PC-3 (cell line): Measurements from ENCODE around the gene BLTP2.

Experiments
- EZH2phosphoT487 ChIP-seq: fragments of 300-600 bp; sonication (generic); IDR thresholded peaks from 2 replicates; pipeline ENCODE4 v1.6.1; 2018; ENCODE audit warnings: mild to moderate bottlenecking, antibody characterized with exemption, low read length, borderline replicate concordance
- TF ChIP-seq, protein P1 (sequence below): fragments of 300-600 bp; sonication (generic); conservative IDR thresholded peaks from 2 replicates; pipeline ENCODE4 v1.5.1; 2017; ENCODE audit warnings: antibody characterized with exemption, low read depth, mild to moderate bottlenecking, low read length

DNA sequence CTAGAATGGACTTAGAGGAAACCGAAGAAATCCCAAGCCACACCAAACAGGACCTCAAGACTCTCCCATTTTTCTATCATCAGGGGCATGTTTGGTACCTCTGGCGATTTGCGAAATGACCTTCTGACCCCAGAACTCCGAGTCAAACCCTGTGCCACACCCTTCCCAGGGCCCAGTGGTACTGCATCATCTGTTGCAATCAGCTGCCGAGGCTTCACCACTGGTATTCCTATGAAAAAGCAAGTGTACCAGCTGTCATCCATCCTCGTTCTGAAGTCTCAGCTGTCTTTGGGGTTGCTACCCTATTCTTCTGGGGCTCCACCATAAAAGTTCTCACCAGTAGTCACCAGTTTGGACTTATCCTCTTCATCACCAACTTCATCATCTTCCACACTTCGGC lies 28.7 kb downstream of the BLTP2 start:
- no peak for TF ChIP-seq EZH2phosphoT487
- TF ChIP-seq, protein P1, sequence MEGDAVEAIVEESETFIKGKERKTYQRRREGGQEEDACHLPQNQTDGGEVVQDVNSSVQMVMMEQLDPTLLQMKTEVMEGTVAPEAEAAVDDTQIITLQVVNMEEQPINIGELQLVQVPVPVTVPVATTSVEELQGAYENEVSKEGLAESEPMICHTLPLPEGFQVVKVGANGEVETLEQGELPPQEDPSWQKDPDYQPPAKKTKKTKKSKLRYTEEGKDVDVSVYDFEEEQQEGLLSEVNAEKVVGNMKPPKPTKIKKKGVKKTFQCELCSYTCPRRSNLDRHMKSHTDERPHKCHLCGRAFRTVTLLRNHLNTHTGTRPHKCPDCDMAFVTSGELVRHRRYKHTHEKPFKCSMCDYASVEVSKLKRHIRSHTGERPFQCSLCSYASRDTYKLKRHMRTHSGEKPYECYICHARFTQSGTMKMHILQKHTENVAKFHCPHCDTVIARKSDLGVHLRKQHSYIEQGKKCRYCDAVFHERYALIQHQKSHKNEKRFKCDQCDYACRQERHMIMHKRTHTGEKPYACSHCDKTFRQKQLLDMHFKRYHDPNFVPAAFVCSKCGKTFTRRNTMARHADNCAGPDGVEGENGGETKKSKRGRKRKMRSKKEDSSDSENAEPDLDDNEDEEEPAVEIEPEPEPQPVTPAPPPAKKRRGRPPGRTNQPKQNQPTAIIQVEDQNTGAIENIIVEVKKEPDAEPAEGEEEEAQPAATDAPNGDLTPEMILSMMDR, result no peak
